ENCODE measurements around the gene POLR2M. TPM values are rescaled to one million over a fixed set of nuclear protein-coding genes. Genes with fewer than 3 reads are reported as not detected.

The POLR2M gene
- total RNA-seq = 40.2 and 49.8 TPM in 2 replicates

DNA sequence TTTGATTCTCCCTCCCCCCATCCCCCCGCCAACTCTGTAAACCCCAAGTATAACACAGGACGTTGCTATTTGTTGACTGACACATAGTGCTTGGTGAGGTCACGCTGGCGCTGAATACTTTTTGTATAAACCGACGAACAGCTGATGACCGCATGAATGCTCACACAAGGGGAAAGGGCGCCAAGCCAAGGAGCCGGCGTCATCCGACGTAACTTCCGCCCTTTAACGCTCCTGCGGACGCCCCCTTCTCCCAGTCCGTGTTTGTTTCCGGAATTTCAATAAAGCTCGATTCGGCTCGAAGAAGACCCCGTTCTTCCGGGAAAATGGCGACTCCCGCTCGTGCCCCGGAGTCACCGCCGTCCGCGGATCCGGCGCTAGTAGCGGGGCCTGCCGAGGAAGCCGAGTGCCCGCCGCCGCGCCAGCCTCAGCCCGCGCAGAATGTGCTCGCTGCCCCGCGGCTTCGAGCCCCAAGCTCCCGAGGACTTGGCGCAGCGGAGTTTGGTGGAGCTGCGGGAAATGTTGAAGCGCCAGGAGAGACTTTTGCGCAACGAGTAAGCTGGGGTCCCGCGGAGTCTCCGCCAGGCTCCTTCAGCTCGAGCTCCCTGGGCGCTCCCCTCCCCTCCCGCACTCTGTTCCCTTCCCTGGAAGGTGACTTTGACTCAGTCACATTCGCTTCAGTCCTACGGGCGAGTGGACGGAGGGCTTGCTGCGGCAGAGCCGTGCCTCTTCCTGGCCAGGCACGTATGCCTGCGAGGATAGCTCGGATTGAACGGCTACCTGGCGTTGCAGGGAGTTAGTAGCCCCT lies at the start of gene POLR2M:
Gene POLR2M, plus strand, starts transcription at position 310 of the 805 bp plus-strand sequence. Its CDS starts 129 bp downstream, at position 439.

Other genes starting within 250 kb of the POLR2M start
- 4.1 and 11.6 TPM in 2 replicates for gene MYZAP, start 114.8 kb upstream of the POLR2M start, total RNA-seq

All from thoracic aorta endothelial cell (primary cell).